GM23338 (cell line): Measurements from ENCODE around the gene ADAM10. TPM values are rescaled to one million over a fixed set of nuclear protein-coding genes. Genes with fewer than 3 reads are reported as not detected.

ENCODE experiments used
- ATAC-seq: fragments of 200-7000 bp; cut with Tn5 transposase; 3 replicates; pipeline ENCODE4 v1.9.1; 2020
- DNase-seq: peaks from one replicate; pipeline ENCODE4 v3.0.0-alpha.2; 2015; ENCODE audit warnings: low spot score
- H2AFZ ChIP-seq: fragments of 200-600 bp; sonication (generic); 2 replicates; pipeline ENCODE4 v1.8.0; 2016; ENCODE audit warnings: antibody characterized with exemption, mild to moderate bottlenecking, moderate library complexity
- H3F3A ChIP-seq: fragments of 200-600 bp; sonication (generic); replicated peaks from 2 replicates; pipeline ENCODE4 v1.8.0; 2017; ENCODE audit warnings: antibody characterized with exemption, mixed run types, low read depth
- H3K27ac ChIP-seq: fragments of 200-600 bp; sonication (generic); 2 replicates; pipeline ENCODE4 v1.6.1; 2016; ENCODE audit warnings: low read depth
- H3K27me3 ChIP-seq: fragments of 200-600 bp; sonication (generic); 2 replicates; pipeline ENCODE4 v1.8.0; 2016; ENCODE audit warnings: mild to moderate bottlenecking, mixed run types, moderate library complexity; ENCODE audit not compliant: insufficient read depth
- H3K36me3 ChIP-seq: fragments of 200-600 bp; sonication (generic); 2 replicates; pipeline ENCODE4 v1.8.0; 2016; ENCODE audit warnings: mild to moderate bottlenecking; ENCODE audit not compliant: insufficient read depth
- H3K4me1 ChIP-seq: fragments of 200-600 bp; sonication (generic); 2 replicates; pipeline ENCODE4 v1.8.0; 2016; ENCODE audit warnings: mild to moderate bottlenecking, moderate library complexity; ENCODE audit not compliant: insufficient read depth
- H3K4me2 ChIP-seq: fragments of 200-600 bp; sonication (generic); 2 replicates; pipeline ENCODE4 v1.7.1; 2017; ENCODE audit warnings: mixed run types
- H3K4me3 ChIP-seq: fragments of 200-600 bp; sonication (generic); 2 replicates; pipeline ENCODE4 v1.6.1; 2016; ENCODE audit warnings: mixed run types
- H3K79me2 ChIP-seq: fragments of 200-600 bp; sonication (generic); replicated peaks from 2 replicates; pipeline ENCODE4 v1.8.0; 2017; ENCODE audit warnings: mild to moderate bottlenecking; ENCODE audit not compliant: insufficient read depth
- H3K9me2 ChIP-seq: fragments of 200-600 bp; sonication (generic); 2 replicates; pipeline ENCODE4 v1.8.0; 2017; ENCODE audit not compliant: insufficient read depth
- H4K20me1 ChIP-seq: fragments of 200-600 bp; sonication (generic); replicated peaks from 2 replicates; pipeline ENCODE4 v1.8.0; 2017; ENCODE audit warnings: mild to moderate bottlenecking; ENCODE audit not compliant: insufficient read depth
- H3K27ac Mint-ChIP-seq: 2 replicates; pipeline ENCODE4 v1.8.0; 2020; ENCODE audit warnings: inconsistent platforms, mild to moderate bottlenecking, moderate library complexity, mixed read lengths
- H3K27me3 Mint-ChIP-seq: 3 replicates; pipeline ENCODE4 v1.8.0; 2022; ENCODE audit warnings: low read depth, mild to moderate bottlenecking, moderate library complexity, mixed read lengths, inconsistent platforms; ENCODE audit not compliant: insufficient read depth, poor library complexity
- H3K36me3 Mint-ChIP-seq: 3 replicates; pipeline ENCODE4 v1.8.0; 2021; ENCODE audit warnings: low read depth, mild to moderate bottlenecking, inconsistent platforms, moderate library complexity, mixed read lengths
- H3K4me1 Mint-ChIP-seq: 3 replicates; pipeline ENCODE4 v1.8.0; 2020; ENCODE audit warnings: mild to moderate bottlenecking, inconsistent platforms, mixed read lengths
- H3K4me3 Mint-ChIP-seq: 3 replicates; pipeline ENCODE4 v1.8.0; 2021; ENCODE audit warnings: moderate library complexity, mild to moderate bottlenecking, inconsistent platforms, mixed read lengths
- H3K9me3 Mint-ChIP-seq: 3 replicates; pipeline ENCODE4 v1.8.0; 2020; ENCODE audit warnings: moderate library complexity, mild to moderate bottlenecking, inconsistent platforms, mixed read lengths
- CREB1 ChIP-seq: fragments of 250-450 bp; sonication (Bioruptor Pico); IDR thresholded peaks from 2 replicates; pipeline ENCODE4 v1.5.0; 2020; ENCODE audit warnings: low read depth, mild to moderate bottlenecking, moderate library complexity
- CTCF ChIP-seq, 2 experiments: fragments of 200-600 bp in 1 of 2; sonication (generic) in 1 of 2; conservative IDR thresholded peaks; 2 replicates each; pipeline versions ENCODE4 v1.5.1 to v1.6.1; 2016 to 2017; ENCODE audit warnings: antibody characterized with exemption in 2 of 2, low read depth in 2 of 2, mild to moderate bottlenecking in 2 of 2, moderate library complexity in 1 of 2
- EZH2 ChIP-seq: fragments of 200-600 bp; sonication (generic); IDR thresholded peaks from one replicate; pipeline ENCODE4 v1.8.0; 2017; ENCODE audit warnings: antibody characterized with exemption, mild to moderate bottlenecking, low read depth; ENCODE audit not compliant: unreplicated experiment
- EZH2phosphoT487 ChIP-seq: fragments of 200-600 bp; sonication (generic); IDR thresholded peaks from one replicate; pipeline ENCODE4 v1.8.1; 2018; ENCODE audit warnings: antibody characterized with exemption; ENCODE audit not compliant: unreplicated experiment
- JUNB ChIP-seq: IDR thresholded peaks from one replicate; pipeline ENCODE4 v1.6.1; 2016; ENCODE audit warnings: antibody characterized with exemption; ENCODE audit not compliant: unreplicated experiment
- NANOG ChIP-seq: IDR thresholded peaks from 2 replicates; pipeline ENCODE4 v1.6.1; 2016; ENCODE audit warnings: antibody characterized with exemption, borderline replicate concordance
- POLR2AphosphoS5 ChIP-seq: IDR thresholded peaks from 2 replicates; pipeline ENCODE4 v1.6.1; 2016; ENCODE audit warnings: antibody characterized with exemption, low read depth
- STAT1 ChIP-seq: IDR thresholded peaks from one replicate; pipeline ENCODE4 v1.6.1; 2016; ENCODE audit warnings: antibody characterized with exemption; ENCODE audit not compliant: unreplicated experiment
- ZNF114 ChIP-seq: fragments of 250-450 bp; sonication (Bioruptor Pico); IDR thresholded peaks from 2 replicates; pipeline ENCODE4 v1.5.0; 2020; ENCODE audit warnings: mild to moderate bottlenecking, moderate library complexity
- ZNF331 ChIP-seq: fragments of 250-450 bp; sonication (Bioruptor Pico); IDR thresholded peaks from 2 replicates; pipeline ENCODE4 v1.5.0; 2020; ENCODE audit warnings: low read depth, mild to moderate bottlenecking, moderate library complexity
- polyA plus RNA-seq: library from polyadenylated mRNA; unstranded; fragments of >200 nt; fragmentation: Nextera tagmentation; extraction: Ambion mirVana; gene quantifications from 2 replicates; pipeline ENCODE4 v1.2.1, GENCODE V29; 2016
- total RNA-seq: library from RNA; depleted of rRNA; stranded (reverse); fragments of >200 nt; shearing (Covaris generic); gene quantifications from 2 replicates; pipeline ENCODE4 v1.2.3, GENCODE V29; 2014
- TF ChIP-seq, protein P1 (sequence below): IDR thresholded peaks from one replicate; pipeline ENCODE4 v1.6.1; 2018; ENCODE audit warnings: antibody characterized with exemption; ENCODE audit not compliant: unreplicated experiment
- TF ChIP-seq, protein P2 (sequence below): fragments of 250-450 bp; sonication (Bioruptor Pico); IDR thresholded peaks from 2 replicates; pipeline ENCODE4 v1.5.0; 2020; ENCODE audit warnings: mild to moderate bottlenecking, moderate library complexity
- TF ChIP-seq, protein P3 (sequence below): IDR thresholded peaks from 2 replicates; pipeline ENCODE4 v1.6.1; 2016; ENCODE audit warnings: antibody characterized with exemption

The ADAM10 gene
- total and polyA plus RNA-seq, 2 experiments from 2014 or later = 25.0 to 114 TPM

GRCh38 chr15:58748040-58748851 lies 1.3 kb downstream of the ADAM10 start:
- Mint-ChIP-seq H3K9me3 (peaks cover 3% of the 10 kb centered on the region; the same call in 1 of the 3 replicates), H3K27ac (peak overlapping the region; percentile 98), H3K4me3 (peak overlapping the region; percentile 98), H3K27me3 (peaks cover 7% of the 10 kb centered on the region), H3K36me3 (peaks cover 4% of the 10 kb centered on the region; the same call in 2 of the 3 replicates), H3K4me1 (peaks cover 41% of the 10 kb centered on the region)
- Histone ChIP-seq H3K36me3 (no peaks in the 10 kb centered on the region), H4K20me1 (peaks cover 34% of the 10 kb centered on the region), H3K27me3 (no peaks in the 10 kb centered on the region), H3K79me2 (peaks cover 55% of the 10 kb centered on the region), H3K4me2 (peak overlapping the region; percentile 84), H3F3A (0 out of 2 replicates have a peak, but pooled peaks cover 3% of the 10 kb centered on the region), H3K4me1 (peaks cover 36% of the 10 kb centered on the region), H3K4me3 (peak overlapping the region; percentile 89), H3K9me2 (no peaks in the 10 kb centered on the region), H2AFZ (no peak overlapping the region), H3K27ac (peak overlapping the region; percentile 88)
- DNase-seq (no peak), ATAC-seq (no peak)
- TF ChIP-seq, protein P1, sequence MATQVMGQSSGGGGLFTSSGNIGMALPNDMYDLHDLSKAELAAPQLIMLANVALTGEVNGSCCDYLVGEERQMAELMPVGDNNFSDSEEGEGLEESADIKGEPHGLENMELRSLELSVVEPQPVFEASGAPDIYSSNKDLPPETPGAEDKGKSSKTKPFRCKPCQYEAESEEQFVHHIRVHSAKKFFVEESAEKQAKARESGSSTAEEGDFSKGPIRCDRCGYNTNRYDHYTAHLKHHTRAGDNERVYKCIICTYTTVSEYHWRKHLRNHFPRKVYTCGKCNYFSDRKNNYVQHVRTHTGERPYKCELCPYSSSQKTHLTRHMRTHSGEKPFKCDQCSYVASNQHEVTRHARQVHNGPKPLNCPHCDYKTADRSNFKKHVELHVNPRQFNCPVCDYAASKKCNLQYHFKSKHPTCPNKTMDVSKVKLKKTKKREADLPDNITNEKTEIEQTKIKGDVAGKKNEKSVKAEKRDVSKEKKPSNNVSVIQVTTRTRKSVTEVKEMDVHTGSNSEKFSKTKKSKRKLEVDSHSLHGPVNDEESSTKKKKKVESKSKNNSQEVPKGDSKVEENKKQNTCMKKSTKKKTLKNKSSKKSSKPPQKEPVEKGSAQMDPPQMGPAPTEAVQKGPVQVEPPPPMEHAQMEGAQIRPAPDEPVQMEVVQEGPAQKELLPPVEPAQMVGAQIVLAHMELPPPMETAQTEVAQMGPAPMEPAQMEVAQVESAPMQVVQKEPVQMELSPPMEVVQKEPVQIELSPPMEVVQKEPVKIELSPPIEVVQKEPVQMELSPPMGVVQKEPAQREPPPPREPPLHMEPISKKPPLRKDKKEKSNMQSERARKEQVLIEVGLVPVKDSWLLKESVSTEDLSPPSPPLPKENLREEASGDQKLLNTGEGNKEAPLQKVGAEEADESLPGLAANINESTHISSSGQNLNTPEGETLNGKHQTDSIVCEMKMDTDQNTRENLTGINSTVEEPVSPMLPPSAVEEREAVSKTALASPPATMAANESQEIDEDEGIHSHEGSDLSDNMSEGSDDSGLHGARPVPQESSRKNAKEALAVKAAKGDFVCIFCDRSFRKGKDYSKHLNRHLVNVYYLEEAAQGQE = no peak
- TF ChIP-seq, protein P2, sequence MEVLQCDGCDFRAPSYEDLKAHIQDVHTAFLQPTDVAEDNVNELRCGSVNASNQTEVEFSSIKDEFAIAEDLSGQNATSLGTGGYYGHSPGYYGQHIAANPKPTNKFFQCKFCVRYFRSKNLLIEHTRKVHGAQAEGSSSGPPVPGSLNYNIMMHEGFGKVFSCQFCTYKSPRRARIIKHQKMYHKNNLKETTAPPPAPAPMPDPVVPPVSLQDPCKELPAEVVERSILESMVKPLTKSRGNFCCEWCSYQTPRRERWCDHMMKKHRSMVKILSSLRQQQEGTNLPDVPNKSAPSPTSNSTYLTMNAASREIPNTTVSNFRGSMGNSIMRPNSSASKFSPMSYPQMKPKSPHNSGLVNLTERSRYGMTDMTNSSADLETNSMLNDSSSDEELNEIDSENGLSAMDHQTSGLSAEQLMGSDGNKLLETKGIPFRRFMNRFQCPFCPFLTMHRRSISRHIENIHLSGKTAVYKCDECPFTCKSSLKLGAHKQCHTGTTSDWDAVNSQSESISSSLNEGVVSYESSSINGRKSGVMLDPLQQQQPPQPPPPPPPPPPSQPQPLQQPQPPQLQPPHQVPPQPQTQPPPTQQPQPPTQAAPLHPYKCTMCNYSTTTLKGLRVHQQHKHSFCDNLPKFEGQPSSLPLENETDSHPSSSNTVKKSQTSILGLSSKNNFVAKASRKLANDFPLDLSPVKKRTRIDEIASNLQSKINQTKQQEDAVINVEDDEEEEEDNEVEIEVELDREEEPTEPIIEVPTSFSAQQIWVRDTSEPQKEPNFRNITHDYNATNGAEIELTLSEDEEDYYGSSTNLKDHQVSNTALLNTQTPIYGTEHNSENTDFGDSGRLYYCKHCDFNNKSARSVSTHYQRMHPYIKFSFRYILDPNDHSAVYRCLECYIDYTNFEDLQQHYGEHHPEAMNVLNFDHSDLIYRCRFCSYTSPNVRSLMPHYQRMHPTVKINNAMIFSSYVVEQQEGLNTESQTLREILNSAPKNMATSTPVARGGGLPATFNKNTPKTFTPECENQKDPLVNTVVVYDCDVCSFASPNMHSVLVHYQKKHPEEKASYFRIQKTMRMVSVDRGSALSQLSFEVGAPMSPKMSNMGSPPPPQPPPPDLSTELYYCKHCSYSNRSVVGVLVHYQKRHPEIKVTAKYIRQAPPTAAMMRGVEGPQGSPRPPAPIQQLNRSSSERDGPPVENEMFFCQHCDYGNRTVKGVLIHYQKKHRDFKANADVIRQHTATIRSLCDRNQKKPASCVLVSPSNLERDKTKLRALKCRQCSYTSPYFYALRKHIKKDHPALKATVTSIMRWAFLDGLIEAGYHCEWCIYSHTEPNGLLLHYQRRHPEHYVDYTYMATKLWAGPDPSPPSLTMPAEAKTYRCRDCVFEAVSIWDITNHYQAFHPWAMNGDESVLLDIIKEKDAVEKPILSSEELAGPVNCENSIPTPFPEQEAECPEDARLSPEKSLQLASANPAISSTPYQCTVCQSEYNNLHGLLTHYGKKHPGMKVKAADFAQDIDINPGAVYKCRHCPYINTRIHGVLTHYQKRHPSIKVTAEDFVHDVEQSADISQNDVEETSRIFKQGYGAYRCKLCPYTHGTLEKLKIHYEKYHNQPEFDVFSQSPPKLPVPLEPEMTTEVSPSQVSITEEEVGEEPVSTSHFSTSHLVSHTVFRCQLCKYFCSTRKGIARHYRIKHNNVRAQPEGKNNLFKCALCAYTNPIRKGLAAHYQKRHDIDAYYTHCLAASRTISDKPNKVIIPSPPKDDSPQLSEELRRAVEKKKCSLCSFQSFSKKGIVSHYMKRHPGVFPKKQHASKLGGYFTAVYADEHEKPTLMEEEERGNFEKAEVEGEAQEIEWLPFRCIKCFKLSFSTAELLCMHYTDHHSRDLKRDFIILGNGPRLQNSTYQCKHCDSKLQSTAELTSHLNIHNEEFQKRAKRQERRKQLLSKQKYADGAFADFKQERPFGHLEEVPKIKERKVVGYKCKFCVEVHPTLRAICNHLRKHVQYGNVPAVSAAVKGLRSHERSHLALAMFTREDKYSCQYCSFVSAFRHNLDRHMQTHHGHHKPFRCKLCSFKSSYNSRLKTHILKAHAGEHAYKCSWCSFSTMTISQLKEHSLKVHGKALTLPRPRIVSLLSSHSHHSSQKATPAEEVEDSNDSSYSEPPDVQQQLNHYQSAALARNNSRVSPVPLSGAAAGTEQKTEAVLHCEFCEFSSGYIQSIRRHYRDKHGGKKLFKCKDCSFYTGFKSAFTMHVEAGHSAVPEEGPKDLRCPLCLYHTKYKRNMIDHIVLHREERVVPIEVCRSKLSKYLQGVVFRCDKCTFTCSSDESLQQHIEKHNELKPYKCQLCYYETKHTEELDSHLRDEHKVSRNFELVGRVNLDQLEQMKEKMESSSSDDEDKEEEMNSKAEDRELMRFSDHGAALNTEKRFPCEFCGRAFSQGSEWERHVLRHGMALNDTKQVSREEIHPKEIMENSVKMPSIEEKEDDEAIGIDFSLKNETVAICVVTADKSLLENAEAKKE (CRISPR knock-in tag) = no peak
- TF ChIP-seq EZH2phosphoT487 = no peak
- no peak for TF ChIP-seq CTCF (conservative IDR thresholded peaks at IDR 0.05; ENCODE audit: low read depth in 2 of 2)
- no peak for TF ChIP-seq STAT1
- no peak for TF ChIP-seq CREB1
- no peak for TF ChIP-seq POLR2AphosphoS5
- no peak for TF ChIP-seq JUNB
- TF ChIP-seq EZH2 = no peak
- no peak for TF ChIP-seq ZNF331 (CRISPR knock-in tag)
- TF ChIP-seq ZNF114 = no peak
- TF ChIP-seq, protein P3, sequence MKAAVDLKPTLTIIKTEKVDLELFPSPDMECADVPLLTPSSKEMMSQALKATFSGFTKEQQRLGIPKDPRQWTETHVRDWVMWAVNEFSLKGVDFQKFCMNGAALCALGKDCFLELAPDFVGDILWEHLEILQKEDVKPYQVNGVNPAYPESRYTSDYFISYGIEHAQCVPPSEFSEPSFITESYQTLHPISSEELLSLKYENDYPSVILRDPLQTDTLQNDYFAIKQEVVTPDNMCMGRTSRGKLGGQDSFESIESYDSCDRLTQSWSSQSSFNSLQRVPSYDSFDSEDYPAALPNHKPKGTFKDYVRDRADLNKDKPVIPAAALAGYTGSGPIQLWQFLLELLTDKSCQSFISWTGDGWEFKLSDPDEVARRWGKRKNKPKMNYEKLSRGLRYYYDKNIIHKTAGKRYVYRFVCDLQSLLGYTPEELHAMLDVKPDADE = no peak
- no peak for TF ChIP-seq NANOG
